Inferior parietal cortex (tissue), 1 donor: Measurements from ENCODE around the gene NUP188.

ENCODE experiments used
- DNase-seq: peaks from one replicate; pipeline ENCODE4 v3.0.0-alpha.2; 2016; ENCODE audit errors: extremely low spot score

Gene NUP188

DNA sequence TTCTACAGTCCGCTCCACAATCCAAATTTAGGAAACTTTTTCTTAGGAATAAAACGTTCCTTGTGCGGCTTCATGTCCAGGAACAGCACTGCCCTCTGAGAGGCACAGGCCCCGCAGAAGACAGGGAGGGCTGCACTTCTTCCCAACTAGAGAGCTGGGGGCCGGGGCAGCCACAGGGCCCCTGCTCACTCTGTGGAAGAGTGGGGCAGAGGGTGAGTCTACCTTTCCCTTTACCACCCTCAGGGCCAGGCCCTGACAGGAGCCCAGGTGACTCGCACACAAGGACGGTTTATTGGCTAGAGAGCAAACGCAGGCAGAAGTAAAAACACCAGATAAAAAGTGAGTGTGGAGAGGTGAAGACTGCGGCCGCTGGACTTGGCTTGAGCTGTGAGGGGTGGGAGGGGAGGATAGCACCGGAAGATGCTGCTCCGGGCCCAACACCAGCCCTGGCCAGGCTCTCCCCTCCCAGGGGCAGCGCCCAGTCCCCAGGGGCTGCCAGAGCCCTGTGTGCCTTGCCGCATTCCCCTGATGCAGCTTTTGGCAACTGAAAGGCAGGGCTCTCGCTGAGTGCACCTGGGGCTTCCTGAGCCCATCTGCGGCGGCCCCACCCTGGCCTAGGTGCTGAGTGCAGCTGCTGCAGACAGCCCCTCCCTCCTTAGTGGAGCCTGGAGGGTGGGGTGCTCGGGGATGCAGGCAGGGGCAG is 60.4 kb downstream of the NUP188 start:
- no peak for DNase-seq

DNA sequence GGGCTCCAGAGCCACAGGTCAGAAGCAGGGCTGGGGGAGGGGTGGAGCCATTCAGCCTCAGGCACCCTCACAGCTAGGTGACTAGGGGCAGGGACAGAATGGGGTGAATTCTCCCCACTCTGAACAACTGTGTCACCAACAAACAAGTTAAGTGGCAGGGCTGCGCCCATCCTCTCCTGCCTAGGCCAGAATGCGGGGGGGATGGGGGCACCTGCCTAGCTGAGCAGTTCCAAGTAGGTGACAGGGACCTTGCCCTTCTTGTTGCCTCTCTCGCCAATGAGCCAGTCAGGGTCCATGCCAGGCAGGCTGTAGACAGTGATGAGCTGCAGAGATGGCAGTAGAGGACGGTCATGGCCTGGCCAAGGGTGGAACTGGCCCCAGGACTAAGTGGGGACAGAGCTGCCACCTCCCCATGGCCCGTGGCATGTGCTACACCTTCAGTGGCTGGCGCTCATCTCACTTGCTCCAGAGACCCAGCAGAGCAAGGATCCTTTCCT is 61.0 kb downstream of the NUP188 start:
- no peak for DNase-seq

DNA sequence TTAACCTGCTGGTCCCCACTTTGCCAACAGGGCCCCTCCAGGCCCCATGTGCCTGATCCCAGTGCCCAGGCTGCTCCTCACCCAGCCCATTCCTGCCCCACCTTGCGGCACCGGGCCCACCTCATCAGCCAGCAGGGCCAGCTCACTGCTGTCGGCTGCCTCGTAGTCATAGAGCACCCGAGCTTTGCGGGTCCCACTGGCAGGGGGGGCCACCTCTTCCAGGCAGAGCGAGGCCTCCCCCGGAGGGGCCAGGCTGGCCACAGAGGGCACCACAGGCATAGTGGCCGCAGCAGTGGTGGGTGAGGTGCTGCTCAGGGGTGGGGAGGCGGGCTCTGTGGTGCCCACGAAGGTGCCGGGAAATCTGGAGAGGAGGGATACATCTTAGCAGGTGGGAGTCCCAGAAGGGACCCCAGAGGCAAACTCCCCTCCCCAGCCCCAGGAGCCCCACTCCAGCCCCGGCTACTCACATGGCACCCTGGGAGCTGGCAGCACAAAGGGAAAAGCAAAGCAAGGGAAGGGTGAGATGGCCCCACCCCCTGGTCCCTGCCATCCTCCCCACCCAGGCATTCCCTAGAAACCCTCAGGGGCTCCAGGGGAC is 61.6 kb downstream of the NUP188 start:
- DNase-seq: no peak

DNA sequence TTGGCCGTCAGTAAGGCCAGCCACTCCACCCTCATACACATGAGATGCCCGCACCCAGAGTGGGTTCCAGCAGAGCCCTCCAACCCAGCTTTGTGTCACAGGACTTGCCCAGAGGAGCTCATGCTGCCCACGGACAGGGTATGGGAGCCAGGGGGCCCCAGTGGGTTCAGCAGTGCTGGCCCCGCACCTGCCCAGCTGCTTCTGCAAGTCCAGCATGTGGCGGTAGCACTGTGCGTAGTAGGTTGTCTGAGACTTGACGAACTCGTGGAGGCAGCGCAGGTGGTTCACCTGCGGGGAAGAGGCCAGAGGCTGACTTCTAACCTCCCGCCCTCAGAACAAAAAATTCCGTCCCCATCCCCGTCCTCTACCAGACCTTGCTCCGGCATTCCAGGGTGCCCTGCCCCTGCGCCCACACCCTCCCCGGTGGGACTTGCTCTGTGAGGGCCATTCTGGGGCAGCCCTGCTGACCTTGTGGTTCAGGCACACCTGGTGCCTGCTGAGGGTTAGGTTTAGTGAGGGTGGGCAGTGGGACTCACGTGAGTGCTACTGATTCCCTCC is 62.2 kb downstream of the NUP188 start:
- DNase-seq: no peak

DNA sequence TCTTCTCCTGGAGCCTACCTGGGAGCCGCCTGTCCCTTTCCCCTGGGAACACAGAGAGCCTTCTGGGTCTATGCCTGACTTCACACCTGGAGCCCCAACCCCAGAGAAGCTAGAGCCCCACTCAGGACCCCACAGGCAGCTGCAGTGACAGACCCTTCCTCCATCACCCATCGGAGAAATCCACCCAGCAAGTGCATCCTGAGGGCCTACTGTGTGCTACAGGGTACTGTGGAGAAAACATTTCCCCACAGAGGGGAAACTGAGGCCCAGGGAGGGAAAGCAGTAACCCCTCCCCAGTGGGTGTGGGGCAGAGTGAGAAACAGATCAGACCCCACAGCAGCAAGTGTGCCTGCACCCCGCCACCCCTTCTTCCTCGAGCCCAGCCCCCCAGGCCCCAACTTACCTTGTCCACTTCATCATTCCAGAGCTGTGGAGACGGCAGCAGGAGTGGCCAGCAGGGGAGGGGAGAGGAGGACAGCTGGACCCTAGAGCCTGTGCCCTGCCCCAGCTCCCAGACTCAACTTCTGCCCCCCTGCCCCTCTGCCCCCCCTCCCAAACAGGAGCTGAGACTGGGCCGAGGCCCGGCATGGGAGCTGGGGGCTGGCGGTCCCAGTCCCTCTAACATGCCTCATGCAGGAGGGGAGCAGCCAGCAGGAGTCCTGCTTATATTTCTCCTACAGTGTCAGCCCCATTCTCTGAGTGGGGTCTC is 62.9 kb downstream of the NUP188 start:
- DNase-seq: no peak

DNA sequence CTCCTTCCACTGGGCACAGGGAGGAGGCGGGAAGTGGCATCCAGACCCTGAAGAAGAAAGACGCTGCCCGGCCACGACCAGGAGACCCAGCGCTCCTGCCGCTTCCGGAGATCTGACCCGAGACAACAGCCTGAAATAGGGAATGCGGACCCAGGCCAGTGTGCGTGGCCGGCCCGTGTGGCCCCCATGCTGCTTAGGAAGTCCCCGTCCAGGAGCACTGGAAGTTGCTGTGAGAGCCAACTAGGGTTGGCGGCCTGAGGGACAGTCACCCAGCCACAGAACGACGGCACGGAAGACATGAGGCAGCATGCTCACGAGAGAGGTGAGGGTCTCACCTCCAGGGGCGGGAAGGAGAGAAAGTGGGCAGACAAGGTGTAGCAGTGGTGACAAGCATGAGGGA is 63.7 kb downstream of the NUP188 start:
- no peak for DNase-seq

DNA sequence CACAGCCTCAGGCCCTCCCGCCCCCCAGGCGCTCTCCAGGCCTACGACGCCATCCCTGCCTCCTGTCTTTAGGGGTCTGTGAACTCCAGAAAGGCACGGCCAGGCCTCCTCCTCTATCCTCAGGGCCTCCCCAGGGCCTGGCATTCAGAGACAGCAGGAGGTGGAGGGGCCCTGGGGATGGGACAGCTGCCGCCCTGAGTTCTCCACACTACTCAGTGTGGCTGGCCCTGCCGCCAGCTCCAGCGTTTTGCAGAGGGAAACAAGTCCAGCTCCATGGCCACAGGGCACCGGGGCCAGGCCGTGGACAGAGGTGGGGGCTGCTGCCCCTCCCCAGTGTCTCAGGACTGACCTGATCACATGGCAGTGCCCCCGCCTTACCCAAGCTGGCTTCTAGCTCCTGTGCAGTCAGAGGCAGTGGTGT is 64.3 kb downstream of the NUP188 start:
- no peak for DNase-seq

DNA sequence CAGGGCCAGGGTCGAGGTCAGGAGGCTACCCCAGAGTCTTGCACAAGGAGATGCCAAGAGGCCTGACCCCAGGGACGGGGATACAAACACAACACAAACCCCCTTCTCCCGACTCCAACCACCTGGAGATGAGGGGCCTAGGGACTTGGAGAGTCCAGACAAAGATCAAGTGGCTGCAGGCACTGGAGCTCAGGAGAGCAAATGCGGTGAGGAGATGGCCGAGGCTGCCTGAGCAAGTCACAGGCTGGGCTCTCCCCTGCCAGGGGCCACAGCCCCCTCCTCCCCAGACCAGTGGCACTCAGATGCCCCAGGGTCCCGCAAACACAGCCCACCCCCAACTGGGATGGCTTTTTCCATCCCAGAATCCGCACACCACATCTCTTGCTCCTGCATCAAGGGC is 64.8 kb downstream of the NUP188 start:
- DNase-seq: no peak

DNA sequence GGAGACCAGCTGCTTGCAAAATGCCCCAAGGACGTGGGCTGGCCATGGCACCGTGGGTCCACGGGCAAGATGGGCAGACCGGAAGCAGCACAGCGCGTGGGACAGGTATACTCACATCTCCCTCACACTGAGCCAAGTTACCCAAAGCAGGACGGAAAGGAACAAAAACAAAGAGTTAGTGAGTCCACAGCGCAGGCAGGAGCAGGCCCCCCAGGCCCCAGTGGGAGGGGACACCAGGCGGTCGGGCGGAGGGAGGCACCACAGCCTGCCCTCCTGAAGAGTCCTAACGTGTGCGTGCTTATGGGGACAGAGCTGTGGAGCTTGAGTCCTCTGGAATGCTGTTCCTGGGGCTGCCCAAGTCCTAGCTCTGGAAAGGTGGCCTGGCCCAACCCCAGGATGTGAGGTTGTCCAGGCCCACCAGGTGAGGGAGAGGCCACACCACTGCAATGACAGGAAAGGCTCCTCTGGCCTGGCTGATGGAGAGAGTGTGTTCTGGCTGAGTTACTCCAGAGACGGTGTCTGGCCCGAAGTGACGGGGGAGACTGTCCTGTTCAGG is 65.5 kb downstream of the NUP188 start:
- DNase-seq: no peak

DNA sequence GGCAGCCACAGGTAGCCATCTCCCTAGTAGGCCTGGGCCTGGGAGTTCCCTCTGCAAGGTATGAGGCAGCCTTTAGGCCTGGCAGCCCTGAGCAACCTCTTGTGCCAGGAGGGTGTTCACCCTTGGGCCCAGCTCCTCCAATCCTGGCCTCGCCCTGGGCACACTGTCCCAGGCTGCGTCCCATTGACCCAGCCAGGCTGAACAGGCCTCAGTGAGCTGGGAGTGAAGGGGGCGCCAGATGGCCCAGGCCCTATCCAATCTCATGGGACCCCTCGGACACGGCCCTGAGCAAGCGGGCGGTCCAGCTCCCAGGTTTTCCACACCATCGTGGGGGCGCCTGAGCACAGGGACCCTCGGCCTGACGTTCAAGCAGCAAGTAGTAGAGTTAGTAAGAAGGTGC is 66.2 kb downstream of the NUP188 start:
- DNase-seq: no peak

DNA sequence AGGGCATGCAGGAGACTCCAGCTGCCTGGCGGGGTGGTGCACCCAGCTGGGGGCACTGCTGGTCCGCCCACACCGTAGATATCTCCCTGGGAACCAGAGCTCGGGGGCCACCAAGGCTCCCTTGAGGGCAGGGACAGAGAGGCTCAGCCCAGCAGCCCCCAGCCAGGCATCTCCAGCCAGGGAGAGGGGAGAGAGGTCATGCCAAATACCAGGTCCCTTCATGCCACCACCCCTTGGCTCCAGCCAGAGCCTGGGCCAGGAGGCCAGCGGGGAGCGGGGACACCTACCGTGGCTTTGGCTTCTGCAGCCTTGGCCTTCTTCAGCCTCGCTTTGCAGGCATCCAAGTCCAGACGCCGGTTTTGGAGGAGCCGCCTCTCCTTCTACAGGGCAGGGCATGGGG is 66.6 kb downstream of the NUP188 start:
- no peak for DNase-seq

DNA sequence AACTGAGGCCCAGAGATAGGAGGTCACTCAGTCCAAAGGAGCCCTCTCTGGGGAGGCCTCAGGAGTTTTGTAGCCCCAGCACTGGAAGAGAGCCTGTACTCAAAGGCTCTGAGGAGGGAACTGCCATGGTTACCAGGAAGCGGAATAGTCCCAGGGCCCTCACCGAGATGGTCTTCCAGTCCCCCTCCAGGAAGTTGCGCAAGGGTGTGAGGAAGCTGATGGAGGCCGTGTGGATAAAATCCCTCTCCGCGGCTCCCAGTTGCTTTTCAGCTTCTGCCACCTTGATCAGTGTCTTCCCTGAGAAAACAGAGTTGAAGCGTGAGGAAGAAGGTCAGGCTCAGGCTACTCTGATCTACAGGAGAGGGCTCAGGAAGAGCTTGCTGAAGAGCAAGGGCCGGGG is 67.1 kb downstream of the NUP188 start:
- DNase-seq: no peak

DNA sequence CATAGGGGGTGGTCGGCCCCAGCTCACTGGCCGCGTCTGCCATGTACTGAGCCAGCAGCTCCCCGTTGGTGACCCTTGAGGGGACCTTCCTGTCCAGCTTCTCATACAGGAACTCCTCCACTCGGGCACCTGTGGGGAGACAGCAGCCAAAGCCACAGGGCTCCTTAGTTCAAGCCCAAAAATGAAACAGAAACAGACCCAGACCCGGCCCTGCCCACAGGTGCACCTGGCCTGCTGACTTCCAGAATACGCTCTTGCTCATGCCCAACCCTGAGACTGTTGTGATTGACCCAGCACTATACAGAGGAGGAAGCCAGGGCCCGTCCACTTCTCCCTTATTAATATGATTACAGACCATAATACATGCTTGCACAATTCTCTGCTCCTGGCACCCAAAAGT is 73.6 kb downstream of the NUP188 start:
- no peak for DNase-seq

DNA sequence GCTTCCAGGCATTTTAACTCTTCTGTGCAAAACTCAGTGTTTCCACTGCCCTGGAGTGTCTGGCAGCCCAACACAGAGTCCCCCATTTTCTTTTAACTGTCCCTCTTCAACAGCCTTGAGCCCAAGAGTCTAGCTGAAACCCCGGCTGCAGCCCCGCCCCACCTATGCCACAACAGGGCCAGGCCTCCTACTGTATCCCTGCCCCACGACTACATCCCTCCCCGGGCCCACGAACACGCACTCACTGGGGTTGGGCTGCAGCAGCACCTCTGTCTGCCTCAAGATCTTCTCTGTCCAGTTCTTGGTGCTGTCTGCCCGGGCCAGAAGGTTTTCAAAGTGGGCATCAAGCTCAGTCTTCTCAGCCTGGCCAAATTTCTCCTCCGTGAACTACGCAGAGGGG is 74.5 kb downstream of the NUP188 start:
- no peak for DNase-seq

DNA sequence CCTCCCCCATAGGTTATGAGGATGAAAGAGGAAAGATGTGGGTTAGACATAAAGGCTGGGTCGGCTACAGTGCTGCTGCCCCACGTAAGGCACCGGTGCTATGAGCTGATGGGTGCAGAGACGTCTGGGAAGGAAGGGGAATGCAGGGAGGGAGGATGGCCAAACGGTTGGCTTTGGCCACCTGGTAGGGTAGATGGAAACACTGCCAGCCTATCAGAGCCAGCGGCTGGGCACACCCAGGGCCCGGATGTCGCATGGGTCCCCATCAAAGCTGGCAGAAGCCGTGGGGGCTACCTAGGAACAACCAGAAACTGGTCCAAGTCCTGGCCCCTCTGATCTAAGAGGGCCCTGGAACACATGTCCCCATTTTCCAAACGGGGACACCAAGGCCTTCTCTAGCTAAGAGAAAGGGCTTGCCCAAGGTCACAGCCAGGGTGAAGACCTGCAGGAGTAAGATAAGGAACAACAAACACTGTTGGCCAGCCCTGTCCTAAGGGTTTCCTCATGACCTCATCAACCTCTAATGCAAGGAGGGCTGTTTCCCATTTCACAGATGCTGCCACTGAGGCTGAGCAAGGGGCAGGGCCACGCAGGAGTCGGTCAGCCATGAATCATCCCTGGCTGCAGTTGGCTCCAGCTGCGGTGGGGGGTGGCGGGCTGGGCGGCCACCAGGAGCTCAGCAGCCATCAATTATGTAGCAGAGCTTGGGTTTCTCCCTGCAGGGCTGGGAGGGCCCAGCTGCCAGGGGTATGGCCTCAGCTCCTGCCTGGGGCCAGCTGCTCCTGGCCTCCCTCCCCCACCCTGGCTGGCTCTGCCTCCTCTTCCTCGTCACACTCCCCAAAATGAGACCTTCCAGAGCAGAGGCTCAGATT is 75.8 kb downstream of the NUP188 start:
- DNase-seq: no peak

DNA sequence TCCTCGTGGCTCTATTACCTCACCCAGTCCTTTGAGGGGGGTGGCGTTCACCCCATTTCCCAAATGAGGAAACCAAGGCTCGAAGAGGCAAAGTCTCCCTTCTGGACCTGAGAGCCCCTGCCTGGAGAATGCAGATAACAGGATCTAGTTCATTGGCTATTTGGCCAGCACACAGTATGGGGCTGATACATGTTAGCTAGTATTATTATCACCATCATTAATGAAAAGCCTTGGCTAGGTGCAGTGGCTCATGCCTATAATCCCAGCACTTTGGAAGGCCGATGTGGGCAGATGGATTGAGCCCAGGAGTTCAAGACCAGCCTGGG is 76.4 kb downstream of the NUP188 start:
- no peak for DNase-seq

DNA sequence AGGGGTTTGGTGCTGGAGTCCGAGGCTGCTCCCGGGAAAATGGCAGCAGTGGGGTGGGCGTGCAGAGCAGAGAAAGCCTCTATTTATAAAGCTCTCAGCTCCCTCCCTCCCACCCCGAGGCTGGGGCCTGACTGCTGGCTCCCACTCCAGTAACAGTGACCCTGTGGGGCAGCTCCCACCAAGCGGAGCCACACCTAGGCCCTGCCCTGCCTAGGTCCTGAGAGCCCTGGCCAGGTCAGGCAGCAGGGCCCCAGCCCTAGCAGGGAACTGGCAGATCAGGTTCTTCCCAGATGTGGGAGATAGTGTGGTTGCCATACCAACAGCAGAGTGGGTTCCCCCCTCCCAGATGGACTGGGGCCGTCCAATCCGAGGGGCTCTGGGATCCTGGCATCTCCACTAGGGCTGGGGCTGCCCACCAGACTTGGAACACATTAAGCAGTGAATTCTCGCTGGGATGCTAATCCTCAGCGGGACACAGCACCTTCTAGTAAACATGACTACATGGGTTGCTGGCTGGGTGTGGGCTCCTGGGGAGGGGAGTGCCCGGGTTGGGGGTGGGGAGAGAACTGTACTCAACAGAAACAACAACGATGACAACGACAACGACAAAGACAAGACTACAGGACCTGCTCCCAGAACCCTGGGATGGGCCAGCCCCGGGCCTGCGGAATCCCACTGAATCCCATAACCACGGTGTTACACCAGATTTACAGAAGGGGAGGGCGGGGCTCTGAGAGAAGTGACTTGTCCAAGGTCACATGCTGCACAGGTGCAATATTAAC is 79.1 kb downstream of the NUP188 start:
- peak; percentile 42 for DNase-seq

DNA sequence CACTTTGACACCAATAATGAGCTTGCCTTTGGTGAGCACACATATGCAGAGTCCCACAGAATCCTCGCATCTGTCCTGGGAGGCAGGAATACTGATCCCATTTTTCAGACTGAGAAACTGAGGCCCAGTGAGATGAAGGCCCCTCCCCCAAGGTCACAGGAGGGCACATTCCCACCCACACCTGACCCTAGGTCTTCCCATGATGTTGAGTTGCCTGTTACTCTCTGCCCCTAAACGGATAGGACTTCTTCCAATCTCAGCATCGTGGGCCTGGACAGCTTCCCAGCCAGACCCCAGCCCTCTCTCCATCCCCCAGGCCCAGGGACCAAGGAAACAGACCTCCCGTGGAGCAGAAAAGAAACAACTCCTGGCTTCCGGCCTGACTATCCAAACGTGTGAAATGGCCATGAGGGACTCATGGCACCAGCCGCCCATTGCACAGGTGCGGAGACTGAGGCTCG is 79.8 kb downstream of the NUP188 start:
- DNase-seq: no peak

DNA sequence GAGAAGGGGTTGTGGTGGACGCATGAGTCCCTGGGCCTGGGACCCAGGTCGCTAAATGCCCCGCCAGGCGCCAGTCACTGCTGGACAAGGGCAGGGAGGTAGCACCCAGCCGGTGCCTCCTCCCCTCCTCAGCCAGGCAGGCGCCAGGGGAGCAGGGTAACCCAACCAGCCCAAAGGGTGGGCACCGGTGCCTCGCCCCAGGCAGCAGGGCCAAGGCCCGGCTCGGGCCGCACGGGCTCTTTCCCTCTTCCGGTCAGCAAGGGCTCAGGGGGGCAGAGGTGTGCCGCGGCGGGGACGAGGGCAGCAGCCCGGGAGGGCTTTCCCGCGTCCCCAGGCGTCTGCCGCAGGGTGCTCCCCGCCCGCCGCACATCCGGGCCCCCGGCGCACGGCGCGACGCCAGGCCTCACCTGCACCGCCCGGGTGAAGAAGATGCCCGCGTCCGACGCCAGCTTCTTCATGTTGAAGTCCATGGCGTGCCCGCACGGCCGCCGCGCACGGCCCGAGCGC is 80.2 kb downstream of the NUP188 start:
- no peak for DNase-seq

DNA sequence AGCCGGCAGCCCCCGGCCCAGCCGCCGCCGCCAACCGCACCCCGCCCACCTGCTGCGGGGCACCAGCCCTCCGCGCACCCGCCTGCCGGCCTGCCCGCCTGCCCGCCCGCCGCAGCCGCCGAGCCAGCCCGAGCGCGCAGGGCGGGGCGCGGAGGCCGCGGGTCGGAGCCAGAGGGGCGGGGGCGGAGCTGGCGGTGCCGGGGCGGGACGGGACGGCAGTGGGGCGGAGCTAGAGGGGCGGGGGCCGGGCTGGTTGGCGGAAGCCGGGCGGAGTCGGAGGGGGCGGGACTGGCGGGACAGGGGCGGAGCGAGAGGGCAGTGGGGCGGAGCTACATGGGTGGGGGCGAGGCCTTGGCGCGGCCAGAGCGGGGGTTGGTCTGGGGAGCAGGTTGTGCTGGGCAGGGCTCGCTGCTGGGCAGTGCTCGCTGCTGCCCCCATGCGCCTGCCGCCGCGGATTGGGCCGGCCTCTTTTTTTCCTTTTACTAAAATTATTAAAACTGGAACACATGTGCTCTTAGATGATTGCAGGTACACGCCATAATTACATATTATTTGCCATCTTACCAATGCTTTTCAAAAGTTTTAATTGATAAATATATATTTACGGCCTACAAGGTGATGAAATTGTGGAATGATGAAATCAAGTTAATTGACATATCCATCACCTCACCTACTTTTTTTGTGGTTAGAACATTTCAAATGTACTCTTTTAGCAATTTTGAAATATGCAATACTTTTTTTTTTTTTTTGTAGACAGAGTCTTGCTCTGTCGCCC is 80.9 kb downstream of the NUP188 start, which contains the start of gene SH3GLB2:
TSS of gene SH3GLB2 (minus strand) at position 140 of the 775 bp plus-strand sequence. CDS start 177 bp downstream, outside the sequence.
- DNase-seq: peak; percentile 78
